ENCODE results near the gene EXOC3L4. TPM values are rescaled to one million over a fixed set of nuclear protein-coding genes. Genes with fewer than 3 reads are reported as not detected.
A peak's percentile ranks its signal among the peaks of the same experiment; 100 is the strongest.

Gene EXOC3L4
- total and polyA plus RNA-seq, 3 experiments from 2014 or later, result not detected

DNA sequence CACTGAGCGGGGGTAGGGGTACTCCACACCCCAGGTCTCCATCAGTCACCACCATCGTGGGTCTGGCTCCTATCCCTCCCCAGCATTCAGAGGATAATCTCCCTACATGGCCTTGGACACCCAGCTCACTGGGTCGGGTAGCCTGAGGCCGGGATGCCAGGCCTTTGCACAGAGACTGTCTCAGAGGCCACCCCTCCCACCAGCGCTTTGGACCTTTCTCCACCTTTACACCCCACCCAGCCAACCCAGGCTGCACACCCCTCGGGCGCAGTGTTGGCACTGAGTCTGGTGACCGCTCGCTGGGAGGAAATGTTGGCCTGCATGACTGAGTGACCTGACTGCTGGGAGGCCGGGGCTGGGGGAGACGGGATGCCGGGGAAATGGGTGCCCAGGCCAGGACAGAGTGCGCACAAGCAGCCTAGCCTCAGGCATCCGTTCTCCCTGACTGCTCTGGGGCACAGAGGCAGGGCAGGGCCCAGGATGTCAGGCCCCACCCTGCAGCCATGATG, 21.1 kb upstream of the EXOC3L4 start:
- Mint-ChIP-seq H3K27me3 (peaks cover 11 to 16% of the 10 kb centered on the region in 2 donors), H3K4me1 (peaks cover 0 to 6% (median 5%) of the 10 kb centered on the region in 3 donors), H3K9me3 (no peaks in the 10 kb centered on the region), H3K27ac (no peak overlapping the region), H3K4me3 (no peak overlapping the region), H3K36me3 (peaks cover 0 to 1% (median 0%) of the 10 kb centered on the region in 3 donors)
- Histone ChIP-seq H3K27me3 (ENCODE audit: insufficient read depth, low read length, poor library complexity, severe bottlenecking) (no peaks in the 10 kb centered on the region), H3K27ac (ENCODE audit: low read depth, low read length) (no peak overlapping the region), H3K4me1 (ENCODE audit: insufficient read depth, low read length) (no peaks in the 10 kb centered on the region), H3K36me3 (ENCODE audit: insufficient read depth, low read length) (no peaks in the 10 kb centered on the region), H3K4me3 (ENCODE audit: low read length) (no peak overlapping the region), H3K9me3 (ENCODE audit: low read length) (no peaks in the 10 kb centered on the region)
- no peak for DNase-seq
- POLR2A ChIA-PET, result no interaction called here
- CTCF ChIA-PET, result interaction anchor here (1.6 kb wide), 1 partner anchor 8 kb away, joined by 4 read pairs; no protein-coding TSS in a partner anchor

DNA sequence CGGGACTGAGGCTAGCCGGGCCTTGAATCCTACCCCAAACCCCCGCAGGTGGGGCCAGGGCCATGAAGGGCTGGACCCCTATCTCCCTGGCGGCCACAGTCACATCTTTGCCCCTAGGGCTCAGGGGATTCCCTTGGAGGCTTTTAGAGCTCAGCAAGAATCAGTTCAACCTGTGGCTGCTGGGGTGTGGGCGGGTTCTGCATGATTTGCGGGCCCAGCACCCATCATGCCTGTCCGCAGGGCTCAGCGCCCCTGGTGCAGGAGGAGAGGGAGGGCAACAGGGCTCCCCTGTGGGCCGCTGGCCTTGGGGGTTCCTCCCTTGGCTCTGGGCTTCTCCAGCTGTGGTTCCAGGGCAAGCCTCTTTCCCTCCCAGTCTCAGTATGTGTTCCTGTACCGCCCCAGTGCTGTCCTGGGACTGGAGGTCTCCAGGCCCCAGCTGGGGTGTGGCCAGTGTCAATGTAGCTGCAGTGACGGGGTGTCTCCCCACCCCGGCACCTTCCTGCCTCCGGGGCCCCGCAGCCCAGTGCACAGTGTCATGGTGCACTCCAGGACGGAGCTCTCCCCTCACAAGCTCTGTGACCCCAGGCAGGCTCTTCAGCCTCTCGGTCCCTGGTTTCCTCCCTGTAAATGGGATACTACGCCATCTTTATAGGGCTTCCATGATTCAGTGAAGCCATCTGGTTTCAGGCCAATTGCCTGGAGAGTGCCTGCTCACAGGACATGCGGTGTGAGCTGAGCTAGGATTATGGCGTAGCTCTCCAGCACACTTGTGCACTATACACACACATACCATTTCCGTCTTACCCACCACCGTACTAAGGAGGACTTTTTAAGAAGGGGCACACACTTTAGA, 20.4 kb upstream of the EXOC3L4 start:
- no peaks in the 10 kb centered on the region for H3K36me3 ChIP-seq (ENCODE audit: insufficient read depth, low read length)
- Mint-ChIP-seq H3K4me3 (peak overlapping the region in 5 of 7 donors; percentile 5 to 51 (median 45)), H3K27ac (peak overlapping the region in 1 of 8 donors; percentile 31), H3K27me3 (peaks cover 7 to 16% of the 10 kb centered on the region in 2 donors), H3K9me3 (no peaks in the 10 kb centered on the region), H3K4me1 (peaks cover 0 to 6% (median 5%) of the 10 kb centered on the region in 3 donors), H3K36me3 (no peaks in the 10 kb centered on the region)
- ChIA-PET CTCF (interaction anchor here (1.5 to 1.6 kb wide), 2 partner anchors 8 to 379 kb away, joined by 3 to 4 read pairs; no protein-coding TSS in a partner anchor), POLR2A (no interaction called here)
- no peak overlapping the region for H3K27ac ChIP-seq (ENCODE audit: low read depth, low read length)
- no peak overlapping the region for H3K4me3 ChIP-seq (ENCODE audit: low read length)
- DNase-seq, result no peak
- H3K27me3 ChIP-seq (ENCODE audit: insufficient read depth, low read length, poor library complexity, severe bottlenecking), result no peaks in the 10 kb centered on the region
- no peaks in the 10 kb centered on the region for H3K4me1 ChIP-seq (ENCODE audit: insufficient read depth, low read length)
- H3K9me3 ChIP-seq (ENCODE audit: low read length), result no peaks in the 10 kb centered on the region

DNA sequence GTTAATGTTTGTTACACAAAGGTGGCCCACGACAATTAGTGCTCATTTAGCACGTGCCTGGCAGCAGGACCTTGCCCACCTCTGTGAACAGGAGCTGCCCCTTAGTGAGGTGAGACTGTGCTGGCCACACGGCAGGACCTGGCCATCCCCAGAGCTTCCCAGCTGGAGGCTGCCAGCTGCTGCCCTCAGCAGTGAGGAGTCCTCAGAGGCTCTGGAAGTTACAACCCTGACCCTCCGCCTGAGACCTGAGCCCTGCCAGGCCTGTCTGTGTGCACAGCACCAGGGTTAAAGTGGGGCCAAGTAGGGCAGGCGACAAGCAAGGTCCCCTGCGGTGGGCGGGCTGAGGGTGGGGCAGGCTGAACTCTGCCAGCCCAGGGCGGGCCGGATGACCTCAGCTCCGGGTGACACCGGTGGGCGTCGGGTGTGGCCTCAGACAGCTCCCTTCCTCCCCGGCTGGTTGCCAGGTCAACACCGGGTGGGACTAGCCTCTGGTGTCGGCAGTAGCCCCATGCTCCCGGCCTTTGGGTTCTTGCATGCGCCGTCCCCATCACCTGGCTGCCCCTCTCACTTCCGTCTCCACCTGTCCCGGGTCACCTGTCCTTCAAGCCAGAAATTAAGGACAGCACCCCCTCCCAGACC, 19.7 kb upstream of the EXOC3L4 start:
- H3K4me1 ChIP-seq (ENCODE audit: insufficient read depth, low read length), result no peaks in the 10 kb centered on the region
- no peak overlapping the region for H3K27ac ChIP-seq (ENCODE audit: low read depth, low read length)
- peak overlapping the region in 1 of 8 donors; percentile 31 for H3K27ac Mint-ChIP-seq
- no peaks in the 10 kb centered on the region for H3K9me3 Mint-ChIP-seq
- H3K36me3 Mint-ChIP-seq, result no peaks in the 10 kb centered on the region
- H3K4me1 Mint-ChIP-seq, result peaks cover 0 to 6% (median 5%) of the 10 kb centered on the region in 3 donors
- DNase-seq, result peak in 4 of 5 donors; percentile 16 to 48 (median 28)
- ChIA-PET CTCF (interaction anchor here (1.5 to 1.6 kb wide), 2 partner anchors 9 to 380 kb away, joined by 3 to 4 read pairs; no protein-coding TSS in a partner anchor), POLR2A (no interaction called here)
- H3K36me3 ChIP-seq (ENCODE audit: insufficient read depth, low read length), result no peaks in the 10 kb centered on the region
- H3K27me3 ChIP-seq (ENCODE audit: insufficient read depth, low read length, poor library complexity, severe bottlenecking), result no peaks in the 10 kb centered on the region
- peak overlapping the region in 6 of 7 donors; percentile 9 to 51 (median 38) for H3K4me3 Mint-ChIP-seq
- no peaks in the 10 kb centered on the region for H3K9me3 ChIP-seq (ENCODE audit: low read length)
- H3K4me3 ChIP-seq (ENCODE audit: low read length), result peak overlapping the region; percentile 19
- peaks cover 7 to 13% of the 10 kb centered on the region in 2 donors for H3K27me3 Mint-ChIP-seq

DNA sequence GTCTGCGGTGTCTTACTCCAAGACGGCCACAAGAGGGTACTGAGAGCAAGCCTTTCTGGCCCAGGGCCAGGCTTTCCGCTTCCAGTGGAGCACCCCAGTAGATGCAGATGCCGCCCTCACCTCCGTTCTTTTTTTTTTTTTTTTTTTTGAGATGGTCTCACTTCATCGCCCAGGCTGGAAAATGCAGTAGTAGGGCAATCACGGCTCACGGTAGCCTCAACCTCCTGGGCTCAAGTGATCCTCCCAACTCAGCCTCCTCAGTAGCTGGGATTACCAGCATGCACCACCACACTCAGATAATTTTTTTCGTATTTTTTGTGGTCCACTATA, 16.1 kb upstream of the EXOC3L4 start:
- no peak overlapping the region for H3K4me3 ChIP-seq (ENCODE audit: low read length)
- Mint-ChIP-seq H3K9me3 (no peaks in the 10 kb centered on the region), H3K36me3 (no peaks in the 10 kb centered on the region), H3K27ac (no peak overlapping the region), H3K4me3 (no peak overlapping the region), H3K27me3 (peaks cover 4 to 5% of the 10 kb centered on the region in 2 donors), H3K4me1 (peaks cover 0 to 6% (median 5%) of the 10 kb centered on the region in 3 donors)
- H3K36me3 ChIP-seq (ENCODE audit: insufficient read depth, low read length), result no peaks in the 10 kb centered on the region
- peak; percentile 69 to 84 (median 72) for DNase-seq
- H3K4me1 ChIP-seq (ENCODE audit: insufficient read depth, low read length), result no peaks in the 10 kb centered on the region
- no peak overlapping the region for H3K27ac ChIP-seq (ENCODE audit: low read depth, low read length)
- ChIA-PET POLR2A (no interaction called here), CTCF (interaction anchor here (1.2 kb wide), 1 partner anchor 385 kb away, joined by 3 read pairs; no protein-coding TSS in a partner anchor)
- no peaks in the 10 kb centered on the region for H3K9me3 ChIP-seq (ENCODE audit: low read length)
- no peaks in the 10 kb centered on the region for H3K27me3 ChIP-seq (ENCODE audit: insufficient read depth, low read length, poor library complexity, severe bottlenecking)

DNA sequence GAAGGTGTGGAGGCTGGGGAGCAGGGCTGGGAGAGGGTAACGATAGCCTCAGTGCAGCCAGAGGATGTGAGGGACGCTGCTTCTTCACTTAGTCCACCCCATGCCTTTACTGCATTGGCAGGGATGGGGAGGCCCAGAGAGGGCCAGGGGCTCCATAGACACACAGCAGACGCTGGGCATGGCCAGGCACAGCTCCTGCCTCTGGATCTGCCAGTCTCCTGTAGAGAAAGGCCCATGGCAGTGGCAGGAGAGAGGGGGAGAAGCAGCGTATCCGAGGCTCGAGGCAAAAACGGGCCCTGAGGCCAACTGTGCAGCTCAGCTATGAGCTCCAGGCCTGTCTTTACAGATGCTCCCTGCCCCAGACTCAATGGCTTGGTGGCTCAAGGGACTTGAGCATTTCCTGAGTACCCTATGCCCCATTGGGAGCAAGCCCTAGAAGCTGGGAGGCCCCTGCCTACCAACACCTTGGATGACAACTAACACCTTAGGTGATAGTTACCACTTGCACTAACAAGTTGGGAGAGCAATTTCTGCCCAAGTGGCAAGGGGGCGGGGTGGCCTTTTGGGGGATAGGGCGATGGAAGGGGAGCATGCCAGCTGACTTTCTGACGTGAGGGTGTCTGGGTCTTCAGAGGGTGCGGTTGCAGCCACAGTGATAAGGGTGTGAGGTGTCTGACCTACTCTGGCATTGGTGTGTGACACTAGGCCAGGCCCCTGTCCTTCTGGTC, 15.5 kb upstream of the EXOC3L4 start:
- no peaks in the 10 kb centered on the region for H3K27me3 ChIP-seq (ENCODE audit: insufficient read depth, low read length, poor library complexity, severe bottlenecking)
- H3K36me3 ChIP-seq (ENCODE audit: insufficient read depth, low read length), result no peaks in the 10 kb centered on the region
- H3K4me1 ChIP-seq (ENCODE audit: insufficient read depth, low read length), result no peaks in the 10 kb centered on the region
- POLR2A ChIA-PET, result no interaction called here
- H3K4me1 Mint-ChIP-seq, result peaks cover 0 to 6% (median 5%) of the 10 kb centered on the region in 3 donors
- H3K9me3 ChIP-seq (ENCODE audit: low read length), result no peaks in the 10 kb centered on the region
- H3K4me3 Mint-ChIP-seq, result no peak overlapping the region
- H3K36me3 Mint-ChIP-seq, result no peaks in the 10 kb centered on the region
- no peaks in the 10 kb centered on the region for H3K9me3 Mint-ChIP-seq
- H3K4me3 ChIP-seq (ENCODE audit: low read length), result no peak overlapping the region
- H3K27ac ChIP-seq (ENCODE audit: low read depth, low read length), result no peak overlapping the region
- CTCF ChIA-PET, result interaction anchor here (0.9 to 1.2 kb wide), 2 partner anchors 26 to 386 kb away, joined by 3 to 4 read pairs; no protein-coding TSS in a partner anchor
- H3K27me3 Mint-ChIP-seq, result peaks cover 4 to 5% of the 10 kb centered on the region in 2 donors
- DNase-seq, result peak in 1 of 5 donors; percentile 40
- no peak overlapping the region for H3K27ac Mint-ChIP-seq

DNA sequence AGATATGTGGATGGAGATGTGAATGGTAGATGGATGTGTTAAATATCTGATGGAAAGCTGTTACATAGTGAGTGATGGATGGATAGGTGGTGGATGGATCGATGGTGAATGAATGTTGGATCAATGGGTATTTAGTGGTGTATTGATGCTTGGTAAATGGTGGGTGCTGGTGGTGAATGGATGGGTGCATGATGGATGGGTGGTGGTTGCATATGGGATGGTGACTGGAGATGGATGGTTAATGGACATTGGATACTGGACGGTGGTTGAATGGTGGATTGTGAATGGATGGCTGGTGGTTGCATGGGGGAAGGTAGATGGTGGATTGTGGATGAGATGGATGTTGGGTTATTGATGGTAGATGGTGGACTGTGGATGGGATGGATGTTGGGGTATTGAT, 12.6 kb upstream of the EXOC3L4 start:
- Histone ChIP-seq H3K9me3 (ENCODE audit: low read length) (no peaks in the 10 kb centered on the region), H3K27me3 (ENCODE audit: insufficient read depth, low read length, poor library complexity, severe bottlenecking) (no peaks in the 10 kb centered on the region), H3K27ac (ENCODE audit: low read depth, low read length) (no peak overlapping the region), H3K36me3 (ENCODE audit: insufficient read depth, low read length) (no peaks in the 10 kb centered on the region), H3K4me1 (ENCODE audit: insufficient read depth, low read length) (no peaks in the 10 kb centered on the region), H3K4me3 (ENCODE audit: low read length) (no peak overlapping the region)
- ChIA-PET POLR2A (no interaction called here), CTCF (no interaction called here)
- H3K4me3 Mint-ChIP-seq, result no peak overlapping the region
- no peaks in the 10 kb centered on the region for H3K9me3 Mint-ChIP-seq
- no peak overlapping the region for H3K27ac Mint-ChIP-seq
- DNase-seq, result no peak
- no peaks in the 10 kb centered on the region for H3K36me3 Mint-ChIP-seq
- peaks cover 11 to 13% of the 10 kb centered on the region in 2 donors for H3K27me3 Mint-ChIP-seq
- peaks cover 0 to 2% (median 0%) of the 10 kb centered on the region in 3 donors for H3K4me1 Mint-ChIP-seq

DNA sequence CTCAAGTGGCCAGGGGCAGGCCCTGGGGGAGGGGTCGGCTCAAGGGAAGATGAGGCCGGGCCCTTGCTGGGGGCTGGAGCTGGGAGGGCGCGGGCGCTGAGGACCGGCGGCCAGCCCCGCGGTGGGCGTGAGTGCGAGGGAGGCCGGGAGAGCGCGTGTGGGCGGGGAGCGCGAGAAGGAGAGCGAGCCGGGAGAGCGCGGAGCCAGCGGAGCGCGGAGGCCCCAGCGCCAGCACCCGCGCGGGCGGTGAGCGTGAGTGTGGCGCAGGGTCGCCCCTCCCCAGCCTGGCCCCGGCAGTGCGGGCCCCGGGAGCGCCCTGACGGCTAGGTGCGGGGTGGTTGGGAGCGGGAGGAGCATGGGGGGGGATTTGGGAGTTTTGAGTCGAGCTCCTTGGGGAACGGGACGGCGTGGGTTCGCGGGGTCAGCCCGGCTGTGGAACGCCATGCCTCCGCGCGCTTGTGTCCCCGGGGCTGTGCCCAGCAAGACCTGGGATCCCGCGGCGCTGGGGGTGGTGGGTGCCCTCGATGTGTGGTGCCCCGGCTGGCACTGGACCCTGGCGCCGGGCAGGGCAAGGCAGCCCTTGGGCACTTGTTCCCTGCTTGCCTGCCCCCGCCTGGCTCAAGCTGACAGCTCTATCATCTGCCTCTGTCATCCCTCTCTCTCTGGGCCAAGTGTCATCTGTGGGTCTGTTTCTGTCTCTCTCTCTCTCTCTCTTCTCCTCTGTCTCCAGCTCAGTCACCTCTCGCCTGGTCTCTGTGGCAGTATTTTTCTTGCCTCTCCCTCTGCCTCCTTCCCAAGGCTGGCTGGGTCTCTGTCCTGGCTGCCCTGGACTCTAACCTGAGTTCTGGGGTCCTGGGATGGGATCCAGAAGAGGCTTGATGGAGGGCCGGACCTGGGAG, 10.3 kb upstream of the EXOC3L4 start, which contains the start of gene LBHD2:
Gene LBHD2, plus strand, starts transcription at position 190 of the 899 bp plus-strand sequence. CDS start 1,803 bp downstream, outside the sequence.
- Mint-ChIP-seq H3K27ac (no peak within 1 kb of the TSS), H3K36me3 (no peaks in the 10 kb centered on the region), H3K9me3 (no peaks in the 10 kb centered on the region), H3K4me3 (no peak within 1 kb of the TSS), H3K27me3 (peaks cover 12 to 22% of the 10 kb centered on the region in 2 donors), H3K4me1 (no peaks in the 10 kb centered on the region)
- no peaks in the 10 kb centered on the region for H3K36me3 ChIP-seq (ENCODE audit: insufficient read depth, low read length)
- no peak within 1 kb of the TSS for H3K4me3 ChIP-seq (ENCODE audit: low read length)
- no peak for DNase-seq
- H3K4me1 ChIP-seq (ENCODE audit: insufficient read depth, low read length), result no peaks in the 10 kb centered on the region
- no peak within 1 kb of the TSS for H3K27ac ChIP-seq (ENCODE audit: low read depth, low read length)
- H3K27me3 ChIP-seq (ENCODE audit: insufficient read depth, low read length, poor library complexity, severe bottlenecking), result no peaks in the 10 kb centered on the region
- CTCF ChIA-PET, result no interaction called here
- H3K9me3 ChIP-seq (ENCODE audit: low read length), result no peaks in the 10 kb centered on the region
- POLR2A ChIA-PET, result no interaction called here

Measured in CD8-positive, alpha-beta memory T cell (primary cell).